Epidermal melanocyte (primary cell): ENCODE results near the gene STUM.
"Not testable (repeated sequence)": the region's sequence is repeated elsewhere in the genome, so short reads cannot be mapped to it uniquely, and the experiment has no call there.

ENCODE experiments used
- DNase-seq: peaks from one replicate; pipeline ENCODE4 v3.0.0; 2011; ENCODE audit warnings: low spot score; ENCODE audit not compliant: insufficient read length

Gene STUM

GRCh38 chr1:226580625-226581270, 32.2 kb downstream of the STUM start:
- DNase-seq: no peak

GRCh38 chr1:226581650-226582330, 33.2 kb downstream of the STUM start:
- no peak for DNase-seq

- DNase-seq: no peak
These were observed 34.4 kb downstream of the STUM start for GRCh38 chr1:226582966-226583365.

- DNase-seq: no peak
These were observed 35.6 kb downstream of the STUM start for GRCh38 chr1:226584164-226584563.

GRCh38 chr1:226586116-226586515, 37.6 kb downstream of the STUM start:
- no peak for DNase-seq

GRCh38 chr1:226586650-226587422, 38.3 kb downstream of the STUM start:
- DNase-seq: no peak

- DNase-seq: no peak
These were observed 39.9 kb downstream of the STUM start for GRCh38 chr1:226588484-226588883.

GRCh38 chr1:226589008-226589733, 40.6 kb downstream of the STUM start:
- no peak for DNase-seq

- no peak for DNase-seq
These were observed 42.0 kb downstream of the STUM start for GRCh38 chr1:226590614-226591013.

GRCh38 chr1:226593541-226593940, 45.0 kb downstream of the STUM start:
- DNase-seq: no peak

GRCh38 chr1:226596531-226597165, 48.1 kb downstream of the STUM start:
- no peak for DNase-seq

GRCh38 chr1:226597616-226598454, 49.3 kb downstream of the STUM start:
- no peak for DNase-seq

GRCh38 chr1:226598455-226598849, 49.9 kb downstream of the STUM start:
- no peak for DNase-seq

GRCh38 chr1:226598955-226599354, 50.4 kb downstream of the STUM start:
- not testable (repeated sequence) for DNase-seq

GRCh38 chr1:226599636-226600238, 51.2 kb downstream of the STUM start:
- no peak for DNase-seq

- DNase-seq: no peak
These were observed 51.7 kb downstream of the STUM start for GRCh38 chr1:226600254-226600653.

GRCh38 chr1:226601456-226601855, 52.9 kb downstream of the STUM start:
- DNase-seq: no peak

GRCh38 chr1:226602186-226603021, 53.8 kb downstream of the STUM start:
- DNase-seq: peak; percentile 85
